GM13977 (cell line): Measurements from ENCODE around the gene LRRC55.

Source experiments
- DNase-seq: peaks from one replicate; pipeline ENCODE4 v3.0.0; 2012; ENCODE audit warnings: low spot score
- in situ Hi-C: fragments of 300-500 bp; cut with MboI; formaldehyde crosslinking; loops from one replicate; pipeline ENCODE4 v1.12.0; 2022; ENCODE audit warnings: low sequenced_read_pairs, low pct_unique_long_range_greater_than_20kb, mixed read lengths, inconsistent platforms; ENCODE audit not compliant: unreplicated experiment
- TF ChIP-seq, protein P1 (sequence below): IDR thresholded peaks from 2 replicates; pipeline ENCODE4 v1.5.1; 2012; ENCODE audit warnings: mild to moderate bottlenecking, control low read depth; ENCODE audit not compliant: insufficient read depth; ENCODE audit errors: extremely low read depth, missing control alignments

The LRRC55 gene, protein sequence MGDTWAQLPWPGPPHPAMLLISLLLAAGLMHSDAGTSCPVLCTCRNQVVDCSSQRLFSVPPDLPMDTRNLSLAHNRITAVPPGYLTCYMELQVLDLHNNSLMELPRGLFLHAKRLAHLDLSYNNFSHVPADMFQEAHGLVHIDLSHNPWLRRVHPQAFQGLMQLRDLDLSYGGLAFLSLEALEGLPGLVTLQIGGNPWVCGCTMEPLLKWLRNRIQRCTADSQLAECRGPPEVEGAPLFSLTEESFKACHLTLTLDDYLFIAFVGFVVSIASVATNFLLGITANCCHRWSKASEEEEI

DNA sequence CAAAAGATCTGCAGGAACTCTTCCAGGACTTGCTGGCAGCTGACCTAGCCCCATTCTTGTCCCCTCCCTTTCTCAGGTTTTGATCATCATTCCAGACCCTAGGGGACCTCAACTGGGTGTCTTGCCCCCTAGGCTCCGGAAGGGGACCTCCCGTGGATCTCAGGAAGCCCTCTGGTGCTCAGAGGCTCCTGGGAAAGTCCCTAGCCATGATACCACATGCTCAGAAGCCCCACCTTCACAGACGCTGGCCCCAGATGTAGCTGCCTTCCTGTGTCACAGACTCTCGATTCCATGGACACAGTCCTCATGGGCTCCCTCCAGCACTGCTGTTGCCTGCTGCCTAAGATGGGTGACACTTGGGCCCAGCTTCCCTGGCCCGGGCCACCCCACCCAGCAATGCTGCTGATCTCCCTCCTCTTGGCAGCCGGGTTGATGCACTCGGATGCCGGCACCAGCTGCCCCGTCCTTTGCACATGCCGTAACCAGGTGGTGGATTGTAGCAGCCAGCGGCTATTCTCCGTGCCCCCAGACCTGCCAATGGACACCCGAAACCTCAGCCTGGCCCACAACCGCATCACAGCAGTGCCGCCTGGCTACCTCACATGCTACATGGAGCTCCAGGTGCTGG lies at the start of gene LRRC55:
TSS of gene LRRC55 (plus strand) at position 276 of the 628 bp plus-strand sequence. CDS start at position 346, 70 bp downstream.
- TF ChIP-seq, protein P1, sequence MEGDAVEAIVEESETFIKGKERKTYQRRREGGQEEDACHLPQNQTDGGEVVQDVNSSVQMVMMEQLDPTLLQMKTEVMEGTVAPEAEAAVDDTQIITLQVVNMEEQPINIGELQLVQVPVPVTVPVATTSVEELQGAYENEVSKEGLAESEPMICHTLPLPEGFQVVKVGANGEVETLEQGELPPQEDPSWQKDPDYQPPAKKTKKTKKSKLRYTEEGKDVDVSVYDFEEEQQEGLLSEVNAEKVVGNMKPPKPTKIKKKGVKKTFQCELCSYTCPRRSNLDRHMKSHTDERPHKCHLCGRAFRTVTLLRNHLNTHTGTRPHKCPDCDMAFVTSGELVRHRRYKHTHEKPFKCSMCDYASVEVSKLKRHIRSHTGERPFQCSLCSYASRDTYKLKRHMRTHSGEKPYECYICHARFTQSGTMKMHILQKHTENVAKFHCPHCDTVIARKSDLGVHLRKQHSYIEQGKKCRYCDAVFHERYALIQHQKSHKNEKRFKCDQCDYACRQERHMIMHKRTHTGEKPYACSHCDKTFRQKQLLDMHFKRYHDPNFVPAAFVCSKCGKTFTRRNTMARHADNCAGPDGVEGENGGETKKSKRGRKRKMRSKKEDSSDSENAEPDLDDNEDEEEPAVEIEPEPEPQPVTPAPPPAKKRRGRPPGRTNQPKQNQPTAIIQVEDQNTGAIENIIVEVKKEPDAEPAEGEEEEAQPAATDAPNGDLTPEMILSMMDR = no peak
- in situ Hi-C loops = no loop called here
- no peak for DNase-seq

DNA sequence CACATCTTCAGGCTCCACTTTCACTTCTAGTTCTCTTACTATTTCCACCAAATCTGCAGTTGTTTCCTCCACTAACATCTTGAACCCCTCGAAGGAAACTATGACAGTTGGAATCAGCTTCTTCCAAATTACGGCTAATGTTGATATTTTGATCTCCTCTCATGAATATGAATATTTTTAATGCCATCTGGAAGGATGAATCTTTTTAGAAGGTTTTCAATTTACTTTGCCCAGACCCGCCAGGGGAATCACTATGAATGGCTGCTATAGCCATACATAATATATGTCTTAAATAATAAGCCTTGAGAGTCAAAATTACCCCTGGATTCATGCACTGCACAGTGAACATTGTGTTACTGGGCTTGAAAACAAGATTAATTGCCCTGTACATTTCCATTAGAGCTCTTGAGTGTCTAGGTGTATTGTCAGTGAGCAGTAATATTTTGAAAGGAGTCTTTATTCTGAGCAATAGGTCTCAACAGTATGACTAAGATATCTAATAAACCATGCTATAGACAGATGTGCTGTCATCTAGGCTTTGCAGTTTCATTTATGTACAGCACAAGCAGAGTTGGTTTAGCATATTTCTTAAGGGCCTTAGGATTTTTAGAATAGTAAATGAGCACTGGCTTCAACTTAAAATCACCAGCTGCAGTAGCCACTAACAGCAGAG lies 48.3 kb upstream of the LRRC55 start:
- no peak for DNase-seq
- in situ Hi-C loops = no loop called here
- TF ChIP-seq, protein P1 = no peak

DNA sequence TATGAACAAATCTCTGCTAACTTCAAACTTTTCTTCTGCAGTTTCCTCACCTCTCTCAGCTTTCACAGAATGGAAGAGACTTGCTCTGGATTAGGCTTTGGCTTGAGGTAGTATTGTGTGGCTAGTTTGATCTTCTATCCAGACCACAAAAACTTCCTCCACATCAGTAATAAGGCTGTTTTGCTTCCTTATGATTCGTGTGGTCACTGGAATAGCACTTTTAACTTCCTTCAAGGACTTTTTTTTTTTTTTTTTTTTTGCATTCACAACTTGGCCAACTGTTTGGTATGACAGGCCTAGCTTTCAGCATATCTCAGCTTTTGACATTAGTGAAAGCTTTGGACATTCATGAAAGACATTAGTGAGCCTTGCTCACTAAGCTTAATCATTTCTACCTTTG lies 47.5 kb upstream of the LRRC55 start:
- DNase-seq = no peak
- in situ Hi-C loops = no loop called here

DNA sequence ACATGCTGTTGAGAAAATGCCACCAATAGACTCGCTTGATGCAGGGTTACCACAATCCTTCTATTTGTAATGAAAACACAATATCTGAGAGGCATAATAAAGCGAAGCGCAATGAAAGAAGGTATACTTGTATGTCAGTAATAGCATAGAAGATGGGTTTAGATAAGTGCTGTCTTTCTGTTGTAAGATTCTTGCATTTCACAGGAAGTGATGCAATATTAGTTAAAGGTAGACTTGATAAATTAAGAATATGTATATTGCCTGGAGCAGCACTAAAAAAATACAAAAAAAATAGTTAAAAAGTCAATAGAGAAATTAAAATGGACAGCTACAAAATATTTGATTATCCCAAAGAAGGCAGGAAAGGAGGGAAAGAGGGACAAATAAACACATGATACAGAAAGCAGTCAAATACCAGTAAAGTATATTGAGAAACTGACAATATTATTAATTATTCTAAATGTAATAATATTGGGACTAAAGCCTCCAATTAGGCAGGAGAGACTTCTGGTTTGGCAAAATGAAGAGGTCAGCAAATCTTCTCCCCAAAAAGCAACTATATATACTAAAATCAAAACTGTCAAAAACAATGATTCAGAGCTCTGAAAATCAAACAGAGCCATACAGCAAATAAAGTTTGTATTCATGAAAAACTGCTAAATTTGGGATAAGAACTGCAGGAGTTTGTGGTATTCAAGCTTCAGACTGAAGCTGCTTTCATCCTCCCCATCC lies 46.6 kb upstream of the LRRC55 start:
- DNase-seq = no peak
- TF ChIP-seq, protein P1 = no peak
- in situ Hi-C loops = no loop called here

More for the DNA sequence above, 47.5 kb upstream of the LRRC55 start:
- TF ChIP-seq, protein P1 = no peak

DNA sequence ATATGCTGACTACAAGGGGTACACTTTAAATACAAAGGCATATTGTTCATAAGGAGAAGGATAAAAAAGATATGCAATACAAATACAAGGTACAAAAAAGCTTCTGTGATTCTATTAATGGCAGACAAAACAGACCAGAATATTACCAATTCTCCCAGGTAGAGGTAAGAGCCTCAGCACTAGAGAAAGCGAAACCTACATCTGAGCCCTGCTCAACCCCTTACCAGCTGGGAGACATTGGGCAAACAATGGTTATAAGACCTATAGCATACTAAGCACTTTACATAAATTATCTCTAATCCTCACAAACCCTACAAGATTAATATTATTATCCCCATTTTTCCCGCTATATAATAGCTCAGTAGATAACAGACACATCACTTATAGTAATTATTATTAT lies 41.2 kb upstream of the LRRC55 start:
- in situ Hi-C loops = no loop called here
- no peak for DNase-seq
- TF ChIP-seq, protein P1 = no peak

DNA sequence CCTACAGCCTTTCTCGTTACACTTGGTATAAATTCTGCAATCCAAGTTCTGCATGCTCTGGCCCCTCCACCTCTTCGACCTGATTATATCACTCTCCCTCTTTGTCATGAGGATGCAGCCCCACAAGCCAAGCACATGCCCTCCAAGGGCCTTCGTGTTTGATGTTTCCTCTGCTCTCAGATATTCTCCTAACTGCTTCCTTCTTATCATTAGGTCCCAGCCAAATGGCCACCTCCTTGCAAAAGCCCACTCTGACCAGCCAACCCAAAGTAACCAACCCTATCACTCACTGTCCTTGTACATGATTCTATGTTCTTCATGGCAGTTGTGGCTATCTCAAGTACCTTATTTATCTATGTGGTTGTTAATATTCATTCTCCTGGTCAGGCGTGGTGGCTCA lies 38.3 kb upstream of the LRRC55 start:
- TF ChIP-seq, protein P1 = no peak
- no peak for DNase-seq
- in situ Hi-C loops = no loop called here
